ENCODE results near the gene EMILIN1.

DNA sequence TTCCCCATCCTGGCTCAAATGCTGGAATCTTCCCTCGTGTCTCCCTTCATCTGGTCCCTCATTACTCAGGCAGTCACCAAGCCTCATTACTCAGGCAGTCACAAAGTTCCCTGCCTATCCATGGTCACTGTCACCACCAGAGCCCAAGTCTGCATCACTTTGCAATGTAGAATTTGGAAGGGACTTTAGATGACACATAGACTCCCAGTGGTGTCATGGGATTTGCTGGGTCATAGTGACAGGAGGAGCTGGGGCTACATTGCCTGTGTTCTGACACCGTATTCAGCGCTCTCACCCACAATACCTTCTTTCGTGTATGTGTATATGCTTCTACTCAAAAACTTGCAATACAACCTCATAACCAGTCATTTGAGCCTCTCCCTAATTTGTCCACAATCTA, 2.1 kb upstream of the EMILIN1 start:
- TF ChIP-seq POLR2AphosphoS5 (IDR thresholded peaks at IDR 0.05; ENCODE audit: borderline replicate concordance, low read depth, low read length) (no peak), EZH2 (IDR thresholded peaks at IDR 0.05) (no peak), FOXP2 (optimal IDR thresholded peaks at IDR 0.05; ENCODE audit: control extremely low read depth, extremely low read length, insufficient read depth) (no peak)
